HEK293 (cell line): ENCODE data around the gene TMEM141.

ENCODE experiments used
- CTCF ChIA-PET: fragments of 350-600 bp; formaldehyde crosslinking; extraction: SDS; loops from one replicate; lab custom pipeline; 2021; ENCODE audit warnings: antibody characterized with exemption; lab: Yijun Ruan, JAX
- POLR2A ChIA-PET: fragments of 300-600 bp; formaldehyde crosslinking; extraction: SDS; loops from one replicate; lab custom pipeline; 2020; ENCODE audit warnings: antibody characterized with exemption, inconsistent platforms; lab: Yijun Ruan, JAX
- H3K27ac ChIP-seq: fragments of 200-500 bp; sonication (Bioruptor generic); 2 replicates; pipeline ENCODE4 v1.5.1; 2014; ENCODE audit warnings: low read depth, low read length, control low read depth, inconsistent platforms; ENCODE audit errors: extremely low read depth
- H3K36me3 ChIP-seq, 2 experiments: fragments of 200-500 bp in 1 of 2; sonication (Bioruptor generic) in 1 of 2; 1 replicate in 1 of 2; 2 replicates in 1 of 2; pipeline ENCODE4 v1.5.1; 2014 to 2017; ENCODE audit warnings: inconsistent platforms in 2 of 2, low read length in 2 of 2; ENCODE audit not compliant: control insufficient read depth in 2 of 2, insufficient read depth in 1 of 2
- H3K4me1 ChIP-seq: fragments of 200-500 bp; sonication (Bioruptor generic); 2 replicates; pipeline ENCODE4 v1.5.1; 2014; ENCODE audit warnings: mild to moderate bottlenecking, low read length, inconsistent platforms; ENCODE audit not compliant: control insufficient read depth, insufficient read depth
- H3K4me3 ChIP-seq: 2 replicates; pipeline ENCODE4 v1.5.1; 2011; ENCODE audit warnings: low read depth, mild to moderate bottlenecking, control low read depth, low read length, moderate library complexity
- H3K9me3 ChIP-seq: fragments of 200-500 bp; sonication (Bioruptor generic); 2 replicates; pipeline ENCODE4 v1.5.1; 2014; ENCODE audit warnings: low read depth, low read length, inconsistent platforms; ENCODE audit not compliant: control insufficient read depth, insufficient read depth
- FEZF1 ChIP-seq: fragments of 450-650 bp; formaldehyde crosslinking; IDR thresholded peaks from 2 replicates; pipeline ENCODE4 v1.5.1; 2016; ENCODE audit warnings: missing biosample characterization, missing genetic modification characterization
- GLIS1 ChIP-seq: fragments of 450-650 bp; formaldehyde crosslinking; IDR thresholded peaks from 2 replicates; pipeline ENCODE4 v1.5.1; 2016; ENCODE audit warnings: missing biosample characterization, missing genetic modification characterization
- GLIS2 ChIP-seq: fragments of 450-650 bp; formaldehyde crosslinking; IDR thresholded peaks from 2 replicates; pipeline ENCODE4 v1.5.1; 2016; ENCODE audit warnings: missing biosample characterization, missing genetic modification characterization
- MEIS1 ChIP-seq: sonication (generic); formaldehyde crosslinking; IDR thresholded peaks from 2 replicates; pipeline ENCODE4 v1.8.1; 2022; ENCODE audit warnings: missing genetic modification reagents, mild to moderate bottlenecking, borderline replicate concordance
- OSR2 ChIP-seq: fragments of 450-650 bp; formaldehyde crosslinking; IDR thresholded peaks from 2 replicates; pipeline ENCODE4 v1.5.1; 2016; ENCODE audit warnings: missing biosample characterization, missing genetic modification characterization
- SP7 ChIP-seq: fragments of 450-650 bp; formaldehyde crosslinking; IDR thresholded peaks from 2 replicates; pipeline ENCODE4 v1.5.1; 2016; ENCODE audit warnings: missing biosample characterization, missing genetic modification characterization
- YY2 ChIP-seq: fragments of 450-650 bp; formaldehyde crosslinking; IDR thresholded peaks from 2 replicates; pipeline ENCODE4 v1.5.1; 2016; ENCODE audit warnings: missing biosample characterization, missing genetic modification characterization
- ZBTB17 ChIP-seq: fragments of 450-650 bp; formaldehyde crosslinking; IDR thresholded peaks from 2 replicates; pipeline ENCODE4 v1.5.1; 2016; ENCODE audit warnings: missing biosample characterization, missing genetic modification characterization
- ZEB2 ChIP-seq: fragments of 450-650 bp; formaldehyde crosslinking; IDR thresholded peaks from 2 replicates; pipeline ENCODE4 v1.5.1; 2016; ENCODE audit warnings: missing biosample characterization, missing genetic modification characterization
- ZIC2 ChIP-seq: fragments of 450-650 bp; formaldehyde crosslinking; IDR thresholded peaks from 2 replicates; pipeline ENCODE4 v1.5.1; 2016; ENCODE audit warnings: missing biosample characterization, missing genetic modification characterization
- ZNF423 ChIP-seq: fragments of 450-650 bp; formaldehyde crosslinking; IDR thresholded peaks from 2 replicates; pipeline ENCODE4 v1.5.1; 2016; ENCODE audit warnings: missing biosample characterization, missing genetic modification characterization
- ZNF548 ChIP-seq: fragments of 450-650 bp; formaldehyde crosslinking; IDR thresholded peaks from 2 replicates; pipeline ENCODE4 v1.5.1; 2016; ENCODE audit warnings: missing biosample characterization, missing genetic modification characterization
- ZNF549 ChIP-seq: fragments of 450-650 bp; IDR thresholded peaks from 2 replicates; pipeline ENCODE4 v1.5.1; 2018; ENCODE audit warnings: missing biosample characterization, missing genetic modification characterization, mild to moderate bottlenecking, inconsistent platforms, moderate library complexity
- ZNF561 ChIP-seq: fragments of 450-650 bp; IDR thresholded peaks from 2 replicates; pipeline ENCODE4 v1.5.1; 2018; ENCODE audit warnings: missing biosample characterization, missing genetic modification characterization, borderline replicate concordance
- ZNF571 ChIP-seq: fragments of 450-650 bp; formaldehyde crosslinking; IDR thresholded peaks from 2 replicates; pipeline ENCODE4 v1.5.0; 2017; ENCODE audit warnings: missing biosample characterization, missing genetic modification characterization
- ZNF596 ChIP-seq: fragments of 450-650 bp; IDR thresholded peaks from 2 replicates; pipeline ENCODE4 v1.5.0; 2018; ENCODE audit warnings: missing biosample characterization, mild to moderate bottlenecking, missing genetic modification characterization, moderate library complexity
- ZNF600 ChIP-seq: fragments of 450-650 bp; formaldehyde crosslinking; IDR thresholded peaks from 2 replicates; pipeline ENCODE4 v1.5.1; 2016; ENCODE audit warnings: missing biosample characterization, missing genetic modification characterization
- ZNF629 ChIP-seq: fragments of 450-650 bp; formaldehyde crosslinking; IDR thresholded peaks from 2 replicates; pipeline ENCODE4 v1.5.1; 2017; ENCODE audit warnings: missing biosample characterization, missing genetic modification characterization
- ZNF658 ChIP-seq: fragments of 450-650 bp; formaldehyde crosslinking; IDR thresholded peaks from 2 replicates; pipeline ENCODE4; 2016; ENCODE audit warnings: missing biosample characterization, missing genetic modification characterization
- ZNF747 ChIP-seq: fragments of 450-650 bp; formaldehyde crosslinking; IDR thresholded peaks from 2 replicates; pipeline ENCODE4 v1.5.1; 2016; ENCODE audit warnings: missing biosample characterization, missing genetic modification characterization
- ZSCAN30 ChIP-seq: fragments of 450-650 bp; IDR thresholded peaks from 2 replicates; pipeline ENCODE4 v1.5.1; 2018; ENCODE audit warnings: missing biosample characterization, mild to moderate bottlenecking, missing genetic modification characterization, moderate library complexity
- TF ChIP-seq, protein P1 (sequence below): fragments of 450-650 bp; formaldehyde crosslinking; IDR thresholded peaks from 2 replicates; pipeline ENCODE4 v1.5.1; 2017; ENCODE audit warnings: missing biosample characterization, missing genetic modification characterization
- TF ChIP-seq, protein P2 (sequence below): fragments of 450-650 bp; formaldehyde crosslinking; IDR thresholded peaks from 2 replicates; pipeline ENCODE4 v1.5.1; 2016; ENCODE audit warnings: missing biosample characterization, missing genetic modification characterization
- TF ChIP-seq, protein P3 (sequence below): fragments of 450-650 bp; formaldehyde crosslinking; IDR thresholded peaks from 2 replicates; pipeline ENCODE4 v1.5.1; 2016; ENCODE audit warnings: missing biosample characterization, missing genetic modification characterization
- TF ChIP-seq, protein P4 (sequence below): fragments of 450-650 bp; formaldehyde crosslinking; IDR thresholded peaks from 2 replicates; pipeline ENCODE4 v1.5.1; 2016; ENCODE audit warnings: missing biosample characterization, missing genetic modification characterization
- TF ChIP-seq, protein P5 (sequence below): fragments of 450-650 bp; IDR thresholded peaks from 2 replicates; pipeline ENCODE4 v1.5.1; 2018; ENCODE audit warnings: missing biosample characterization, mild to moderate bottlenecking, missing genetic modification characterization
- TF ChIP-seq, protein P6 (sequence below): fragments of 450-650 bp; formaldehyde crosslinking; IDR thresholded peaks from 2 replicates; pipeline ENCODE4 v1.5.1; 2016; ENCODE audit warnings: missing biosample characterization, missing genetic modification characterization, low read depth

Gene TMEM141

DNA sequence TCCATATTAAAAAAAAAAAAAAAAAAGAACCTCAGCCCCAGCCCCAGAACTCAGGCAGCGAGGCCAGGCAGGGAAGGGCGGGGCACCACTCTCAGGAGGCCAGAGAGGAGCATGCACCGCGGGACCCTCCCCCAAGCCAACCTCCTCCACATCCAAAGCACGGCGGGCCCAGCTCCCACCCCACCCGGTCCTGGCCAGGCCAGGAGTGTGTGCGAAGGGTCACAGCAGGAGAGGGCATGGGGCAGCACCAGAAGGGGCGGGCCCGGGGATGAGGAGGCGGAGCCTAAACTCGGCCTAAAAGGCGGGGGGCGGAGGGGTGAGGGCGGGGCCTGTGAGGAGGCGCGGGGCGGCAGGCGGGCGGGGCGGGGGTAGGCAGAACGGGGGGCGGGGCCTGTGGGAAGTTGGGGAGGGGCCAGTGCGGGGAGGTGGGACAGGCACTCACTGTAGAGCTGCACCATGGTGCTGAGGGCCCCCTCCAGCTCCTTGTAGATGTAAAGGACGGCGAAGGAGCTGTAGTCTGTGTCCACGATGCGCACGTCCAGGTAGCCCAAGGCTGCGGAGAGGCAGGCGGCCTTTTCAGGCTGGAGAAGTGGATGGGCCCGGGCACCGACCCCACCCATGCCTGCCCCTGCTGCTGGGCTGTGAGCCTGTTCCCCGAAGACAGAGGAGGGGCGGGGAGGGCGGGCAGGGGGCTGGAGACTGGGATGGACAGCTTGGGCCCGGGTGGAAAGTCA lies 28.1 kb upstream of the TMEM141 start (continued):
- TF ChIP-seq, protein P1, sequence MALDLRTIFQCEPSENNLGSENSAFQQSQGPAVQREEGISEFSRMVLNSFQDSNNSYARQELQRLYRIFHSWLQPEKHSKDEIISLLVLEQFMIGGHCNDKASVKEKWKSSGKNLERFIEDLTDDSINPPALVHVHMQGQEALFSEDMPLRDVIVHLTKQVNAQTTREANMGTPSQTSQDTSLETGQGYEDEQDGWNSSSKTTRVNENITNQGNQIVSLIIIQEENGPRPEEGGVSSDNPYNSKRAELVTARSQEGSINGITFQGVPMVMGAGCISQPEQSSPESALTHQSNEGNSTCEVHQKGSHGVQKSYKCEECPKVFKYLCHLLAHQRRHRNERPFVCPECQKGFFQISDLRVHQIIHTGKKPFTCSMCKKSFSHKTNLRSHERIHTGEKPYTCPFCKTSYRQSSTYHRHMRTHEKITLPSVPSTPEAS (tag by site-specific recombination) = no peak
- TF ChIP-seq ZNF548 (tag by site-specific recombination) (no peak), ZNF596 (no peak), ZNF561 (tag by site-specific recombination) (no peak), ZNF658 (no peak), MEIS1 (CRISPR knock-in tag) (no peak), GLIS1 (peak; percentile 53), YY2 (no peak), ZEB2 (no peak)
- TF ChIP-seq, protein P2, sequence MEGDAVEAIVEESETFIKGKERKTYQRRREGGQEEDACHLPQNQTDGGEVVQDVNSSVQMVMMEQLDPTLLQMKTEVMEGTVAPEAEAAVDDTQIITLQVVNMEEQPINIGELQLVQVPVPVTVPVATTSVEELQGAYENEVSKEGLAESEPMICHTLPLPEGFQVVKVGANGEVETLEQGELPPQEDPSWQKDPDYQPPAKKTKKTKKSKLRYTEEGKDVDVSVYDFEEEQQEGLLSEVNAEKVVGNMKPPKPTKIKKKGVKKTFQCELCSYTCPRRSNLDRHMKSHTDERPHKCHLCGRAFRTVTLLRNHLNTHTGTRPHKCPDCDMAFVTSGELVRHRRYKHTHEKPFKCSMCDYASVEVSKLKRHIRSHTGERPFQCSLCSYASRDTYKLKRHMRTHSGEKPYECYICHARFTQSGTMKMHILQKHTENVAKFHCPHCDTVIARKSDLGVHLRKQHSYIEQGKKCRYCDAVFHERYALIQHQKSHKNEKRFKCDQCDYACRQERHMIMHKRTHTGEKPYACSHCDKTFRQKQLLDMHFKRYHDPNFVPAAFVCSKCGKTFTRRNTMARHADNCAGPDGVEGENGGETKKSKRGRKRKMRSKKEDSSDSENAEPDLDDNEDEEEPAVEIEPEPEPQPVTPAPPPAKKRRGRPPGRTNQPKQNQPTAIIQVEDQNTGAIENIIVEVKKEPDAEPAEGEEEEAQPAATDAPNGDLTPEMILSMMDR = no peak
- TF ChIP-seq, protein P3, sequence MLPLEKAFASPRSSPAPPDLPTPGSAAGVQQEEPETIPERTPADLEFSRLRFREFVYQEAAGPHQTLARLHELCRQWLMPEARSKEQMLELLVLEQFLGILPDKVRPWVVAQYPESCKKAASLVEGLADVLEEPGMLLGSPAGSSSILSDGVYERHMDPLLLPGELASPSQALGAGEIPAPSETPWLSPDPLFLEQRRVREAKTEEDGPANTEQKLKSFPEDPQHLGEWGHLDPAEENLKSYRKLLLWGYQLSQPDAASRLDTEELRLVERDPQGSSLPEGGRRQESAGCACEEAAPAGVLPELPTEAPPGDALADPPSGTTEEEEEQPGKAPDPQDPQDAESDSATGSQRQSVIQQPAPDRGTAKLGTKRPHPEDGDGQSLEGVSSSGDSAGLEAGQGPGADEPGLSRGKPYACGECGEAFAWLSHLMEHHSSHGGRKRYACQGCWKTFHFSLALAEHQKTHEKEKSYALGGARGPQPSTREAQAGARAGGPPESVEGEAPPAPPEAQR (tag by site-specific recombination) = no peak
- TF ChIP-seq, protein P4, sequence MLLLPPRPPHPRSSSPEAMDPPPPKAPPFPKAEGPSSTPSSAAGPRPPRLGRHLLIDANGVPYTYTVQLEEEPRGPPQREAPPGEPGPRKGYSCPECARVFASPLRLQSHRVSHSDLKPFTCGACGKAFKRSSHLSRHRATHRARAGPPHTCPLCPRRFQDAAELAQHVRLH (tag by site-specific recombination) = no peak

DNA sequence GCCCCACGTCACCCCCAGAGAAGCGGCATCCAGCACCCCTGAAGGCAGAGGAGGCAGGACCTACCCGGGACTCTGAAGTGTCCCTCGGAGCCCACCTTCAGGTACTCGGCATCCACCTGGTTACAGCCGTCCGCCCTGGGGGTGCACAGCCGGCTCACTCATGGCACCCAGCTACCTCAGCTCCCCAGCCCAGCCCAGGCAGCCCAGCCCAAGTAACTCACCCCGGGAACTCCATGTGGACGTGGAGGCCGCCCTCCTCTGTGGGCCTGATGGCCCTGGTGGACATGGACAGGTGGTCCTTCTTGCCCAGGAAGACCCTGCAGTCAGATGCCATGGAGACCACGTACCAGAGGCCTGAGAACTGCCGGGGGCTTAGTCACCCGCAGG lies 27.5 kb upstream of the TMEM141 start:
- Histone ChIP-seq H3K4me3 (no peak overlapping the region), H3K9me3 (no peaks in the 10 kb centered on the region), H3K4me1 (no peaks in the 10 kb centered on the region), H3K27ac (no peak overlapping the region), H3K36me3 (no peaks in the 10 kb centered on the region)
- POLR2A ChIA-PET = interaction anchor here (0.6 kb wide), 1 partner anchor 83 kb away, joined by 3 read pairs; no protein-coding TSS in a partner anchor
- CTCF ChIA-PET = interaction anchor here (1.0 to 2.2 kb wide), 7 partner anchors 14 to 271 kb away, joined by 3 to 6 read pairs (median 5); partner anchors contain the start of gene AJM1
- no peak for TF ChIP-seq SP7
- TF ChIP-seq GLIS2 (tag by site-specific recombination) = peak; percentile 21; the same call in 1 of the 2 replicates

DNA sequence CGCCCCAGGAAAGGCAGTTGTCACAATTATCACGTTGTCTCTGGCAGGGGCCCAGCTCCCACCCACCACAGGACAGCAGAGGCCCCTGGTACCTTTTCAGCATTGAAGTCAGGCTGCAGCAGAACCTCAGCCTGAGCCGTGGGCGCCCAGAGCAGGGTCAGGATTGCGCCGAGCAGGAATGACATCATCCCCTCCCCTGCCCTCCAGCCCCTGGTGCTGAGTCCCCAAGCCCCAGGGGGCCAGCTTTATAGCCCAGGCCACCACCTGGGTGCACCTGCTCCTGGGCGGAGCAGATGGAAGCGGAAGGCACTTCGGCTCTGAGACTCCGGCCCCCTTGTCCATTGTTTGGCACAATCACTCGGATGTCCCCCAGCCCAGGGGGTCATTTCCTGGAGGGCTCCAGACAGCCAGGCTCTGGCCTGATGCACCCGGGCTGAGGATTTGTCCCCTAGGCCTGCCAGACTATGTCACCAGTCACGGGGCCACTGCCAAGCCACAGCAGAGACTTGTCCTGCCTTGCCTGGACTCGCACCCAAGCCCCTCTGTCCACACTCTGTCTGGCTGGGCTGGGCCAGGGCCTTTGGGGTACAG lies 26.7 kb upstream of the TMEM141 start, which contains the start of gene LCN15:
Gene LCN15, minus strand, starts transcription at position 218 of the 591 bp plus-strand sequence. Its CDS starts 30 bp downstream, at position 188.
- H3K4me3 ChIP-seq = no peak within 1 kb of the TSS
- no peaks in the 10 kb centered on the region for H3K36me3 ChIP-seq
- CTCF ChIA-PET = interaction anchor here (0.6 to 2.2 kb wide), 9 partner anchors 14 to 276 kb away, joined by 3 to 6 read pairs (median 4); partner anchors contain the start of gene AJM1
- H3K4me1 ChIP-seq = no peaks in the 10 kb centered on the region
- no peak within 1 kb of the TSS for H3K27ac ChIP-seq
- H3K9me3 ChIP-seq = no peaks in the 10 kb centered on the region
- POLR2A ChIA-PET = no interaction called here
- 0 out of 2 replicates have a peak, but pooled peaks have one; percentile 49 for TF ChIP-seq ZNF423 (tag by site-specific recombination)
- TF ChIP-seq FEZF1 = no peak
- TF ChIP-seq ZSCAN30 (tag by site-specific recombination) = no peak
- no peak for TF ChIP-seq ZNF549
- peak; percentile 43; the same call in 1 of the 2 replicates for TF ChIP-seq OSR2 (tag by site-specific recombination)
- TF ChIP-seq ZNF629 (tag by site-specific recombination) = peak; percentile 28; the same call in 1 of the 2 replicates
- TF ChIP-seq ZNF600 (tag by site-specific recombination) = peak; percentile 69
- TF ChIP-seq, protein P5, sequence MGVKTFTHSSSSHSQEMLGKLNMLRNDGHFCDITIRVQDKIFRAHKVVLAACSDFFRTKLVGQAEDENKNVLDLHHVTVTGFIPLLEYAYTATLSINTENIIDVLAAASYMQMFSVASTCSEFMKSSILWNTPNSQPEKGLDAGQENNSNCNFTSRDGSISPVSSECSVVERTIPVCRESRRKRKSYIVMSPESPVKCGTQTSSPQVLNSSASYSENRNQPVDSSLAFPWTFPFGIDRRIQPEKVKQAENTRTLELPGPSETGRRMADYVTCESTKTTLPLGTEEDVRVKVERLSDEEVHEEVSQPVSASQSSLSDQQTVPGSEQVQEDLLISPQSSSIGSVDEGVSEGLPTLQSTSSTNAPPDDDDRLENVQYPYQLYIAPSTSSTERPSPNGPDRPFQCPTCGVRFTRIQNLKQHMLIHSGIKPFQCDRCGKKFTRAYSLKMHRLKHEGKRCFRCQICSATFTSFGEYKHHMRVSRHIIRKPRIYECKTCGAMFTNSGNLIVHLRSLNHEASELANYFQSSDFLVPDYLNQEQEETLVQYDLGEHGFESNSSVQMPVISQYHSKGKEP (tag by site-specific recombination) = no peak
- TF ChIP-seq ZBTB17 (tag by site-specific recombination) = no peak
- peak; percentile 91 for TF ChIP-seq ZIC2
- TF ChIP-seq ZNF747 (tag by site-specific recombination) = no peak
- TF ChIP-seq, protein P6, sequence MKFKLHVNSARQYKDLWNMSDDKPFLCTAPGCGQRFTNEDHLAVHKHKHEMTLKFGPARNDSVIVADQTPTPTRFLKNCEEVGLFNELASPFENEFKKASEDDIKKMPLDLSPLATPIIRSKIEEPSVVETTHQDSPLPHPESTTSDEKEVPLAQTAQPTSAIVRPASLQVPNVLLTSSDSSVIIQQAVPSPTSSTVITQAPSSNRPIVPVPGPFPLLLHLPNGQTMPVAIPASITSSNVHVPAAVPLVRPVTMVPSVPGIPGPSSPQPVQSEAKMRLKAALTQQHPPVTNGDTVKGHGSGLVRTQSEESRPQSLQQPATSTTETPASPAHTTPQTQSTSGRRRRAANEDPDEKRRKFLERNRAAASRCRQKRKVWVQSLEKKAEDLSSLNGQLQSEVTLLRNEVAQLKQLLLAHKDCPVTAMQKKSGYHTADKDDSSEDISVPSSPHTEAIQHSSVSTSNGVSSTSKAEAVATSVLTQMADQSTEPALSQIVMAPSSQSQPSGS (tag by site-specific recombination) = peak; percentile 57
- no peak for TF ChIP-seq ZNF571 (tag by site-specific recombination)
